OCI-LY1 (cell line): Measurements from ENCODE around the gene MAST4.

Experiments
- H2AFZ ChIP-seq: fragments of 200-600 bp; sonication (generic), shearing (Covaris generic); 2 replicates; pipeline ENCODE4 v1.6.0; 2014; ENCODE audit warnings: antibody characterized with exemption, mild to moderate bottlenecking, low read length
- H3F3A ChIP-seq: fragments of 200-600 bp; sonication (generic), shearing (Covaris generic); 2 replicates; pipeline ENCODE4 v1.6.0; 2014; ENCODE audit warnings: mild to moderate bottlenecking, antibody characterized with exemption, low read length, moderate library complexity; ENCODE audit not compliant: insufficient read depth
- H3K27ac ChIP-seq: fragments of 200-600 bp; sonication (generic); 2 replicates; pipeline ENCODE4 v1.5.1; 2014; ENCODE audit warnings: low read length, mixed run types, mild to moderate bottlenecking, low read depth; ENCODE audit not compliant: poor library complexity, severe bottlenecking
- H3K27me3 ChIP-seq: fragments of 200-600 bp; sonication (generic); 2 replicates; pipeline ENCODE4 v1.6.0; 2014; ENCODE audit warnings: antibody characterized with exemption, mild to moderate bottlenecking, low read length, moderate library complexity; ENCODE audit not compliant: insufficient read depth
- H3K36me3 ChIP-seq: fragments of 200-600 bp; sonication (generic); 2 replicates; pipeline ENCODE4 v1.6.1; 2014; ENCODE audit warnings: mild to moderate bottlenecking, antibody characterized with exemption, low read length, moderate library complexity, mixed read lengths; ENCODE audit not compliant: insufficient read depth
- H3K4me1 ChIP-seq: fragments of 200-600 bp; sonication (generic); 2 replicates; pipeline ENCODE4 v1.5.1; 2014; ENCODE audit warnings: mild to moderate bottlenecking, low read length, moderate library complexity; ENCODE audit not compliant: insufficient read depth, severe bottlenecking
- H3K4me2 ChIP-seq: fragments of 200-600 bp; sonication (generic), shearing (Covaris generic); 2 replicates; pipeline ENCODE4 v1.6.1; 2014; ENCODE audit warnings: low read length
- H3K4me3 ChIP-seq: fragments of 200-600 bp; sonication (generic); 2 replicates; pipeline ENCODE4 v1.5.1; 2014; ENCODE audit warnings: low read length, low read depth, mild to moderate bottlenecking, mixed read lengths; ENCODE audit not compliant: poor library complexity, severe bottlenecking
- H3K79me2 ChIP-seq: fragments of 200-600 bp; shearing (Covaris generic); 2 replicates; pipeline ENCODE4 v1.6.1; 2016; ENCODE audit warnings: mixed run types, low read length, mixed read lengths; ENCODE audit not compliant: insufficient read depth
- H3K9ac ChIP-seq: fragments of 200-600 bp; sonication (generic), shearing (Covaris generic); 2 replicates; pipeline ENCODE4 v1.6.1; 2014; ENCODE audit warnings: mild to moderate bottlenecking, low read length, mixed read lengths
- H3K9me2 ChIP-seq: fragments of 200-600 bp; sonication (generic), shearing (Covaris generic); 2 replicates; pipeline ENCODE4 v1.6.1; 2014; ENCODE audit warnings: low read depth, mild to moderate bottlenecking, low read length, mixed read lengths
- H3K9me3 ChIP-seq: fragments of 200-600 bp; shearing (Covaris generic); 2 replicates; pipeline ENCODE4 v1.6.1; 2014; ENCODE audit warnings: low read length, mixed read lengths
- H4K20me1 ChIP-seq: fragments of 200-600 bp; sonication (generic), shearing (Covaris generic); 2 replicates; pipeline ENCODE4 v1.6.0; 2016; ENCODE audit warnings: mild to moderate bottlenecking, low read length; ENCODE audit not compliant: insufficient read depth
- EZH2 ChIP-seq: fragments of 200-600 bp; sonication (generic), shearing (Covaris generic); IDR thresholded peaks from 2 replicates; pipeline ENCODE4 v1.8.0; 2017; ENCODE audit warnings: borderline replicate concordance, mixed run types, mild to moderate bottlenecking, antibody characterized with exemption, low read length, moderate library complexity, mixed read lengths
- TF ChIP-seq, protein P1 (sequence below): fragments of 200-600 bp; sonication (generic), shearing (Covaris generic); IDR thresholded peaks from 2 replicates; pipeline ENCODE4 v1.5.1; 2017; ENCODE audit warnings: mild to moderate bottlenecking, antibody characterized with exemption, low read length, moderate library complexity, mixed read lengths

MAST4 gene

DNA sequence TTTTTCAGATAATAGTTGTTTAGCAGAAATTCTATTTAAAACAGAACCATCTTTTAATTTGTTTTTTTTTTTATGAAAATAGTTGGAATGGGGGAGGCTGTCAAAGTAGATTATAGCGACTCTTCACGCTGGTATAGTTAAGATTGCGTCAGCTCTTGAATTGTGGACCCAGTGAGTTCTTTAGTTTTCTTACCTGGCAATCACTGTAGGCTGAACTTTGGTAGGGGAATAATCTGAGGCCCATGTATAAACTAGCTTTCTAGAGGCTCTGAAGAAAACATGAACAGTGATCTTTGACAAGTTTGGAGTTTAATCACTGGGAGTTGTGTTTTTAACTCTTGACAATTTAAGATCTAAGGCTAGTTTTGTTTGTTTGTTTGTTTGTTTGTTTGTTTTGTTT is 519.6 kb downstream of the MAST4 start:
- Histone ChIP-seq H3K27ac (no peak overlapping the region), H3K9me3 (no peaks in the 10 kb centered on the region), H3K4me3 (no peak overlapping the region)

DNA sequence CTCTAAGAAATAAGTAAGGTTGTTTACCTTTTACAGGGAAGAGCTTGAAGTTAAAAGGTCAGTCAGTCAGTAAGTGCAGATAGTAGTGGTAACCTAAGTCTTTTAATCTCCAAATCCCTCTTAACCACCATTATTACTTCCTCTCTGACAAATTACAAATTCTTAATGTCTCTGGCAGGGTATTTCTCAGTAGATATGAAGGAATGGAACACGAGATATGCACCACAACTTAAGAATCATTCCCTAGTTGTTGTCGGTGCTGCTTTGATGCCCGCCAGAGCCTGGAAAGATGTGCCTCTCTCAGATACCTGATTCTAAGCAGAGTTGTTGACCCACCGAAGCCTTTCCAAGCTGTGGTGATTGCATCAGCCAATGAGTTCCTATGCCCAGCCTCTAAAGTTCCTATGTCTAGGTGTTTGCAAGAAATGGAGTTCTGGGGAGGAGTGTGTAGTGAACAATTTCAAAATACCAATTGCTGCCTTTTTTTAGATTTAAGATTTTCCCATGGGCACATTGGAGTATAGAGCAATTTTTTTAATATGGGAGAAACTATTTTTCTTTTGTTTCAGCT is 521.9 kb downstream of the MAST4 start:
- Histone ChIP-seq H2AFZ (no peak overlapping the region), H3F3A (no peaks in the 10 kb centered on the region), H3K4me3 (no peak overlapping the region), H4K20me1 (no peaks in the 10 kb centered on the region), H3K9ac (no peak overlapping the region), H3K27me3 (no peaks in the 10 kb centered on the region), H3K9me3 (no peaks in the 10 kb centered on the region), H3K4me1 (no peaks in the 10 kb centered on the region), H3K36me3 (no peaks in the 10 kb centered on the region), H3K27ac (no peak overlapping the region), H3K9me2 (no peaks in the 10 kb centered on the region), H3K4me2 (no peak overlapping the region), H3K79me2 (no peaks in the 10 kb centered on the region)
- TF ChIP-seq EZH2 = no peak
- TF ChIP-seq, protein P1, sequence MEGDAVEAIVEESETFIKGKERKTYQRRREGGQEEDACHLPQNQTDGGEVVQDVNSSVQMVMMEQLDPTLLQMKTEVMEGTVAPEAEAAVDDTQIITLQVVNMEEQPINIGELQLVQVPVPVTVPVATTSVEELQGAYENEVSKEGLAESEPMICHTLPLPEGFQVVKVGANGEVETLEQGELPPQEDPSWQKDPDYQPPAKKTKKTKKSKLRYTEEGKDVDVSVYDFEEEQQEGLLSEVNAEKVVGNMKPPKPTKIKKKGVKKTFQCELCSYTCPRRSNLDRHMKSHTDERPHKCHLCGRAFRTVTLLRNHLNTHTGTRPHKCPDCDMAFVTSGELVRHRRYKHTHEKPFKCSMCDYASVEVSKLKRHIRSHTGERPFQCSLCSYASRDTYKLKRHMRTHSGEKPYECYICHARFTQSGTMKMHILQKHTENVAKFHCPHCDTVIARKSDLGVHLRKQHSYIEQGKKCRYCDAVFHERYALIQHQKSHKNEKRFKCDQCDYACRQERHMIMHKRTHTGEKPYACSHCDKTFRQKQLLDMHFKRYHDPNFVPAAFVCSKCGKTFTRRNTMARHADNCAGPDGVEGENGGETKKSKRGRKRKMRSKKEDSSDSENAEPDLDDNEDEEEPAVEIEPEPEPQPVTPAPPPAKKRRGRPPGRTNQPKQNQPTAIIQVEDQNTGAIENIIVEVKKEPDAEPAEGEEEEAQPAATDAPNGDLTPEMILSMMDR = no peak

More for the DNA sequence above, 519.6 kb downstream of the MAST4 start:
- no peak overlapping the region for H3K4me2 ChIP-seq
- TF ChIP-seq, protein P1 = no peak
- TF ChIP-seq EZH2 = no peak
- no peaks in the 10 kb centered on the region for H3K36me3 ChIP-seq
- no peak overlapping the region for H3K9ac ChIP-seq
- no peak overlapping the region for H2AFZ ChIP-seq
- H3F3A ChIP-seq = no peaks in the 10 kb centered on the region
- H4K20me1 ChIP-seq = no peaks in the 10 kb centered on the region
- no peaks in the 10 kb centered on the region for H3K27me3 ChIP-seq
- no peaks in the 10 kb centered on the region for H3K9me2 ChIP-seq
- H3K79me2 ChIP-seq = no peaks in the 10 kb centered on the region
- H3K4me1 ChIP-seq = no peaks in the 10 kb centered on the region

DNA sequence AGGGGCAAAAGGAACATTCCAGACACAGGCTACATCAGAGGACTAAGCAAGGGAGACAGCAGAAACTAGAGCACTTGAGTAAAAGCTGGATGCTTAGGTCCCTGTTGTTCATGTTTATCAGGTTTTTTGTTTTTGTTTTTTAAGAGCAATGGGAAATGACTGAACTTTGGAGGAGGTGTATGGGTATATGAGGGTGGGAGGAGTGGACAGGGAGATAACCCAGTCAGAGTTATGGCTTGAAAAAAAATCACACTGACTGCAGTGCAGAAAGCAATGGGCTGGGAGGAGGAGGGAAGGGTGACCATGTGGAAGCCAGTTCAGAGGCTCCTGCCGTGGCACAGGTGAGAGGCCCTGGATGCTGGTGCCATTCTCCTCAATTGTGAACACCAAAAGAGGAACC is 522.8 kb downstream of the MAST4 start:
- H3K79me2 ChIP-seq = no peaks in the 10 kb centered on the region
- no peaks in the 10 kb centered on the region for H3K36me3 ChIP-seq
- no peaks in the 10 kb centered on the region for H4K20me1 ChIP-seq
- no peaks in the 10 kb centered on the region for H3K9me2 ChIP-seq
- no peaks in the 10 kb centered on the region for H3F3A ChIP-seq
- TF ChIP-seq, protein P1 = no peak
- no peak for TF ChIP-seq EZH2
- no peak overlapping the region for H3K4me3 ChIP-seq
- no peaks in the 10 kb centered on the region for H3K4me1 ChIP-seq
- no peak overlapping the region for H3K4me2 ChIP-seq
- no peak overlapping the region for H3K27ac ChIP-seq
- no peak overlapping the region for H3K9ac ChIP-seq
- no peaks in the 10 kb centered on the region for H3K27me3 ChIP-seq
- no peak overlapping the region for H2AFZ ChIP-seq
- H3K9me3 ChIP-seq = no peaks in the 10 kb centered on the region
